GM12878 (cell line): ENCODE measurements around the gene GABRB3. TPM values are rescaled to one million over a fixed set of nuclear protein-coding genes. Genes with fewer than 3 reads are reported as not detected.

Source experiments
- ATAC-seq: fragments of 200-7000 bp; cut with Tn5 transposase; 3 replicates; pipeline ENCODE4 v1.9.1; 2020; ENCODE audit warnings: mild to moderate bottlenecking, moderate library complexity
- BruUV-seq: library from RNA; stranded (reverse); fragments of 400-500 nt; replicated peaks from 2 replicates; lab custom pipeline; 2021; lab: Mats Ljungman, UMichigan
- CTCF ChIA-PET: fragments of 300-600 bp; sonication (Branson Sonifier 250); formaldehyde crosslinking; extraction: SDS; loops from one replicate; lab custom pipeline; 2021; ENCODE audit warnings: inconsistent platforms; lab: Yijun Ruan, JAX
- POLR2A ChIA-PET: fragments of 350-600 bp; formaldehyde crosslinking; extraction: SDS; loops from one replicate; lab custom pipeline; 2021; ENCODE audit warnings: inconsistent platforms; lab: Charles Lee
- RAD21 ChIA-PET: fragments of 300-600 bp; sonication (Branson Sonifier 250); formaldehyde crosslinking; loops from one replicate; lab custom pipeline; 2023; ENCODE audit warnings: antibody characterized with exemption; ENCODE audit not compliant: unreplicated experiment; lab: Charles Lee
- SMC1A ChIA-PET: fragments of 300-600 bp; sonication (Branson Sonifier 250); formaldehyde crosslinking; loops from one replicate; lab custom pipeline; 2023; ENCODE audit not compliant: unreplicated experiment, uncharacterized antibody; lab: Charles Lee
- DNase-seq: peaks from one replicate; pipeline ENCODE4 v3.0.0-alpha.2; 2011; ENCODE audit warnings: low read depth, low spot score
- FAIRE-seq: peaks from 3 replicates; lab custom pipeline; 2011; peaks lifted over from hg19 to GRCh38; lab: Jason Lieb, UNC
- H2AFZ ChIP-seq: 2 replicates; pipeline ENCODE4 v1.6.0; 2011; ENCODE audit warnings: low read depth, low read length, control low read depth; ENCODE audit not compliant: control insufficient read depth
- H3K27ac ChIP-seq: 2 replicates; pipeline ENCODE4 v1.5.1; 2011; ENCODE audit warnings: control low read depth; ENCODE audit not compliant: control insufficient read depth, insufficient read depth
- H3K27me3 ChIP-seq, 2 experiments: replicated peaks in 1 of 2; 2 replicates each; pipeline versions ENCODE4 v1.6.0 to v1.6.1; 2011; ENCODE audit warnings: low read length in 1 of 2; ENCODE audit not compliant: control insufficient read depth in 2 of 2, insufficient read depth in 2 of 2
- H3K36me3 ChIP-seq, 2 experiments: 2 replicates each; pipeline ENCODE4 v1.5.1; 2011; ENCODE audit warnings: low read length in 1 of 2; ENCODE audit not compliant: control insufficient read depth in 2 of 2, insufficient read depth in 2 of 2
- H3K4me1 ChIP-seq: 2 replicates; pipeline ENCODE4 v1.6.1; 2011; ENCODE audit warnings: mild to moderate bottlenecking, low read length, moderate library complexity, mixed read lengths; ENCODE audit not compliant: control insufficient read depth, insufficient read depth
- H3K4me2 ChIP-seq: 2 replicates; pipeline ENCODE4 v1.6.0; 2011; ENCODE audit warnings: control low read depth; ENCODE audit not compliant: control insufficient read depth, insufficient read depth
- H3K4me3 ChIP-seq: fragments of 200-600 bp; sonication (generic); 2 replicates; pipeline ENCODE4 v1.5.1; 2016
- H3K79me2 ChIP-seq: 2 replicates; pipeline ENCODE4 v1.6.0; 2011; ENCODE audit warnings: low read length; ENCODE audit not compliant: control insufficient read depth, insufficient read depth
- H3K9ac ChIP-seq: 2 replicates; pipeline ENCODE4 v1.8.0; 2011; ENCODE audit warnings: low read length, control low read depth, mixed read lengths; ENCODE audit not compliant: control insufficient read depth, insufficient read depth
- H3K9me3 ChIP-seq: replicated peaks from 3 replicates; pipeline ENCODE4 v1.5.1; 2011; ENCODE audit warnings: mild to moderate bottlenecking, low read length; ENCODE audit not compliant: control insufficient read depth, insufficient read depth
- H4K20me1 ChIP-seq: 2 replicates; pipeline ENCODE4 v1.6.0; 2011; ENCODE audit not compliant: control insufficient read depth, insufficient read depth
- BACH1 ChIP-seq: fragments of 450-650 bp; IDR thresholded peaks from 2 replicates; pipeline ENCODE4 v1.6.1; 2017; ENCODE audit warnings: mild to moderate bottlenecking, borderline replicate concordance
- DPF2 ChIP-seq: fragments of 450-650 bp; IDR thresholded peaks from 2 replicates; pipeline ENCODE4 v1.6.1; 2017; ENCODE audit warnings: mild to moderate bottlenecking
- EGR1 ChIP-seq, 2 experiments: IDR thresholded peaks; 1 replicate in 1 of 2; 2 replicates in 1 of 2; pipeline ENCODE4 v1.6.1; 2011 to 2012; ENCODE audit warnings: low read depth in 2 of 2, low read length in 2 of 2, borderline replicate concordance in 1 of 2, mild to moderate bottlenecking in 1 of 2, moderate library complexity in 1 of 2
- FOXM1 ChIP-seq: IDR thresholded peaks from 2 replicates; pipeline ENCODE4 v1.6.1; 2012; ENCODE audit warnings: low read depth, mild to moderate bottlenecking, inconsistent platforms, low read length, moderate library complexity
- IKZF2 ChIP-seq, 2 experiments: fragments of 450-650 bp; IDR thresholded peaks; 2 replicates each; pipeline ENCODE4 v1.6.1; 2017; ENCODE audit warnings: mild to moderate bottlenecking in 2 of 2, moderate library complexity in 2 of 2
- IRF5 ChIP-seq: fragments of 450-650 bp; IDR thresholded peaks from 2 replicates; pipeline ENCODE4 v1.6.1; 2017; ENCODE audit warnings: borderline replicate concordance
- MTA2 ChIP-seq: fragments of 450-650 bp; IDR thresholded peaks from 2 replicates; pipeline ENCODE4 v1.6.1; 2016; ENCODE audit warnings: low read depth, mild to moderate bottlenecking, moderate library complexity
- MXI1 ChIP-seq: fragments of 150-350 bp; IDR thresholded peaks from 2 replicates; pipeline ENCODE4 v1.6.1; 2011; ENCODE audit warnings: low read depth, mild to moderate bottlenecking, inconsistent platforms, low read length, improper control_type of control experiment
- MYB ChIP-seq: fragments of 150-350 bp; IDR thresholded peaks from 2 replicates; pipeline ENCODE4 v1.6.1; 2014; ENCODE audit warnings: mild to moderate bottlenecking, low read depth, low read length, borderline replicate concordance
- NFIC ChIP-seq: IDR thresholded peaks from 2 replicates; pipeline ENCODE4 v1.6.1; 2012; ENCODE audit warnings: low read depth, mild to moderate bottlenecking, inconsistent platforms, low read length, moderate library complexity
- NR2C1 ChIP-seq: fragments of 450-650 bp; IDR thresholded peaks from 2 replicates; pipeline ENCODE4 v1.6.1; 2017; ENCODE audit warnings: antibody characterized with exemption, mild to moderate bottlenecking, moderate library complexity
- POLR2A ChIP-seq: IDR thresholded peaks from 2 replicates; pipeline ENCODE4 v1.6.1; 2011; ENCODE audit warnings: low read depth, mild to moderate bottlenecking, low read length
- RUNX3 ChIP-seq: IDR thresholded peaks from 2 replicates; pipeline ENCODE4 v1.6.1; 2012; ENCODE audit warnings: low read length, inconsistent platforms
- SIX5 ChIP-seq: IDR thresholded peaks from 2 replicates; pipeline ENCODE4 v1.6.1; 2011; ENCODE audit warnings: mild to moderate bottlenecking, low read depth, low read length, moderate library complexity; ENCODE audit not compliant: severe bottlenecking
- SRF ChIP-seq, 2 experiments: IDR thresholded peaks; 2 replicates each; pipeline ENCODE4 v1.6.1; 2011; ENCODE audit warnings: low read depth in 2 of 2, low read length in 2 of 2, mild to moderate bottlenecking in 1 of 2, moderate library complexity in 1 of 2
- SUZ12 ChIP-seq: fragments of 200-600 bp; sonication (generic); IDR thresholded peaks from one replicate; pipeline ENCODE4 v1.6.1; 2018; ENCODE audit warnings: antibody characterized with exemption, mild to moderate bottlenecking; ENCODE audit not compliant: unreplicated experiment
- ZNF274 ChIP-seq: IDR thresholded peaks from one replicate; pipeline ENCODE4 v1.8.0; 2011; ENCODE audit not compliant: insufficient read length, insufficient read depth
- ZNF384 ChIP-seq: IDR thresholded peaks from 2 replicates; pipeline ENCODE4 v1.6.1; 2012; ENCODE audit warnings: low read depth, mild to moderate bottlenecking, low read length, improper control_type of control experiment, borderline replicate concordance
- WGBS: methylation state at CpG from one replicate; pipeline ENCODE4 v1.1.6; 2016; ENCODE audit warnings: low lambda C conversion rate; ENCODE audit not compliant: insufficient replicate concordance, insufficient coverage; ENCODE audit errors: missing lambda C conversion rate; 5-methylcytosine and 5-hydroxymethylcytosine counted together
- in situ Hi-C: fragments of 300-500 bp; cut with MboI; formaldehyde crosslinking; loops from 9 replicates; pipeline ENCODE4 v1.14.3; 2018; ENCODE audit warnings: mixed read lengths
- intact Hi-C: fragments of 100-400 bp; cut with micrococcal nuclease; formaldehyde crosslinking; loops from one replicate; pipeline ENCODE4 v1.14.2; 2022; ENCODE audit not compliant: unreplicated experiment
- polyA plus RNA-seq, 11 experiments: library from polyadenylated mRNA; depleted of rRNA in 4 of 11; unstranded in 6 of 11; stranded (reverse) in 5 of 11; fragments of >200 nt; fragmentation: Nextera tagmentation in 4 of 11; fragmentation: Illumina TruSeq in 1 of 11; extraction: Ambion mirVana in 4 of 11; extraction: Trizol in 1 of 11; gene quantifications; 1 replicate in 1 of 11; 2 replicates in 10 of 11; pipeline versions ENCODE4 v1.2.1 to v1.2.3, GENCODE V29; 2011 to 2016; ENCODE audit warnings: inconsistent platforms in 2 of 11, missing spikeins in 2 of 11, low read depth in 1 of 11
- total RNA-seq, 4 experiments: library from RNA; depleted of rRNA in 3 of 4; stranded (reverse); fragments of >200 nt in 3 of 4; fragmentation: Illumina TruSeq in 1 of 4; extraction: Trizol in 1 of 4; gene quantifications; 2 replicates each; pipeline versions ENCODE4 v1.2.1 to v1.2.3, GENCODE V29; 2013 to 2021

The GABRB3 gene
- total and polyA plus RNA-seq, 10 of the 15 experiments (the other 5 are each of a cell fraction or from before 2014, with no cell fraction given), result 0.05 to 0.08 (median 0.05) TPM; not detected in 7

DNA sequence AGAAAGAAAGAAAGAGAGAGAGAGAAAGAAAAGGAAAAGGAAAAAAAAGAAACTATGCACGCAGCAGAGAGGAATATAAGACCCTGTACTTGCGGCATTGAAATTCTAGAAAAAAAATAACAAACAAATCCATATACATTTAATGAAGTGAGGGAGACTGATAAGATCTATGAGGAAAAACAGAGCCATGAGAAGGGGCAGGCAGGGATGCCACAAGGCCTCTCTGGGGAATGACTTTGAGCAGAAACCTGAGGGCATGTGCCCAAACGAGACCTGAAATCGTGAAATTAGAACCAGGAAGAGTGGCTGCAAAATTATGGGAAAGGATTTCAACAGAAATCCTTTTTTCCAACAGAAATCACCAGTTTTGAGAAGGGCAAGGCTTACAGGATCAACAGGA, 98.4 kb downstream of the GABRB3 start:
- no TSS peak for BruUV-seq
- WGBS, result 16% methylated on average over 4 of the region's 4 CpGs
- ATAC-seq, result no peak

More for the DNA sequence above, 98.4 kb downstream of the GABRB3 start:
- CTCF ChIA-PET, result no interaction called here
- no peak overlapping the region for H2AFZ ChIP-seq
- intact Hi-C loops, result no loop called here
- no peak overlapping the region for H3K4me2 ChIP-seq
- H4K20me1 ChIP-seq, result no peaks in the 10 kb centered on the region
- POLR2A ChIA-PET, result no interaction called here
- H3K4me3 ChIP-seq, result no peak overlapping the region
- no peaks in the 10 kb centered on the region for H3K79me2 ChIP-seq
- RAD21 ChIA-PET, result no interaction called here
- H3K9ac ChIP-seq, result no peak overlapping the region
- no peak overlapping the region for H3K27ac ChIP-seq
- SMC1A ChIA-PET, result no interaction called here
- FAIRE-seq, result no peak
- H3K9me3 ChIP-seq, result no peaks in the 10 kb centered on the region; the same call in 2 of the 3 replicates
- no peaks in the 10 kb centered on the region for H3K36me3 ChIP-seq
- H3K27me3 ChIP-seq, result no peaks in the 10 kb centered on the region
- in situ Hi-C loops, result no loop called here
- no peak for TF ChIP-seq IKZF2 (IDR thresholded peaks at IDR 0.05)
- TF ChIP-seq RUNX3, result no peak
- no peak for TF ChIP-seq DPF2
- TF ChIP-seq IRF5, result no peak
- TF ChIP-seq BACH1, result no peak
- TF ChIP-seq EGR1 (IDR thresholded peaks at IDR 0.05; ENCODE audit: borderline replicate concordance in 1 of 2, low read depth in 2 of 2, low read length in 2 of 2), result no peak
- TF ChIP-seq MXI1, result no peak
- TF ChIP-seq SRF (IDR thresholded peaks at IDR 0.05; ENCODE audit: low read depth in 2 of 2, low read length in 2 of 2), result no peak
- TF ChIP-seq SUZ12, result no peak
- no peak for TF ChIP-seq ZNF274
- TF ChIP-seq MTA2, result no peak
- TF ChIP-seq MYB, result no peak
- no peak for TF ChIP-seq SIX5
- TF ChIP-seq ZNF384, result no peak
- no peak for TF ChIP-seq NR2C1
- no peak for TF ChIP-seq POLR2A
- TF ChIP-seq FOXM1, result no peak
- TF ChIP-seq NFIC, result no peak
- no peaks in the 10 kb centered on the region for H3K4me1 ChIP-seq
- DNase-seq, result no peak
